ENCODE results near the gene OR2AE1.

DNA sequence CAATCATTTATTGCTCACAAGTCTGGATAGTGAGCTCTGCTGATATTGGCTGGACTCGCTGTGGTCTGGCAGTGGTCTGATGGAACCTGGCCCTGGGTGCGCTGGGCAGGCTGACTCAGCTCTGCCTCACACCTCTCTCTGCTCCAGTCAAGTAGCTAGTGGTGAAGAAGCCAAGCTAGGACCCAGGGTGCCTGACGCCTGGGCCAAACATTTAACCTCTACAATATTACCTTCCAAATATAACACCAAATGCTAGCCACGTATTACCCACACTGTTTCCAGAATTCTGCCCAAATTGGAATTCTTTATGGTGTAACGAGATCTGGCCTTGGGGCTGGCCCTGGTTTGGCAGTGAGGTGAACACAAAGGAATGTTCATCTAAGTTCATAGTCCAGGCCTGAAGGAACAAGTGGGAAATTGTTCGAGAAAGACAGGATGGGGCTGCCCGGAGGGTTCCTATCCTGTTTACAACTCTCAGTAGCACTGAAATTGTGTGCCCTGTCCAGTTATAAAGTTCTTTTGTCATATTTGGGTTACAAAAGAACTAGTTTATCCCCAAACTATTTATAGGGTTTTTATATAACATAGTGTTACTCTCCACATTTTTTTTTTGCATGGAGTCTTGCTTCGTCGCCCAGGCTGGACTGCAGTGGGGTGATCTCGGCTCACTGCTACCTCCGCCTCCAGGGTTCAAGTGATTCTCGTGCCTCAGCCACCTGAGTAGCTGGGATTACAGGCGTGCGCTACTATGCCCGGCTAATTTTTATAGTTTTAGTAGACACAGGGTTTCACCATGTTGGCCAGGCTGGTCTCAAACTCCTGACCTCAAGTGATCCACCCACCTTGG is 16.3 kb downstream of the OR2AE1 start:
- TF ChIP-seq, protein P1, sequence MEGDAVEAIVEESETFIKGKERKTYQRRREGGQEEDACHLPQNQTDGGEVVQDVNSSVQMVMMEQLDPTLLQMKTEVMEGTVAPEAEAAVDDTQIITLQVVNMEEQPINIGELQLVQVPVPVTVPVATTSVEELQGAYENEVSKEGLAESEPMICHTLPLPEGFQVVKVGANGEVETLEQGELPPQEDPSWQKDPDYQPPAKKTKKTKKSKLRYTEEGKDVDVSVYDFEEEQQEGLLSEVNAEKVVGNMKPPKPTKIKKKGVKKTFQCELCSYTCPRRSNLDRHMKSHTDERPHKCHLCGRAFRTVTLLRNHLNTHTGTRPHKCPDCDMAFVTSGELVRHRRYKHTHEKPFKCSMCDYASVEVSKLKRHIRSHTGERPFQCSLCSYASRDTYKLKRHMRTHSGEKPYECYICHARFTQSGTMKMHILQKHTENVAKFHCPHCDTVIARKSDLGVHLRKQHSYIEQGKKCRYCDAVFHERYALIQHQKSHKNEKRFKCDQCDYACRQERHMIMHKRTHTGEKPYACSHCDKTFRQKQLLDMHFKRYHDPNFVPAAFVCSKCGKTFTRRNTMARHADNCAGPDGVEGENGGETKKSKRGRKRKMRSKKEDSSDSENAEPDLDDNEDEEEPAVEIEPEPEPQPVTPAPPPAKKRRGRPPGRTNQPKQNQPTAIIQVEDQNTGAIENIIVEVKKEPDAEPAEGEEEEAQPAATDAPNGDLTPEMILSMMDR (IDR thresholded peaks at IDR 0.05) = no peak
- TF ChIP-seq POLR2A (IDR thresholded peaks at IDR 0.05) = no peak
- peak in 1 of 3 donors; percentile 57 for TF ChIP-seq POLR2AphosphoS5 (IDR thresholded peaks at IDR 0.05)

All from breast epithelium (tissue), 3 donors.